K562 (cell line): ENCODE results near the gene POU3F1. TPM values are rescaled to one million over a fixed set of nuclear protein-coding genes. Genes with fewer than 3 reads are reported as not detected.

ENCODE experiments used
- KLF1 ChIP-seq: fragments of 450-650 bp; IDR thresholded peaks from 2 replicates; pipeline ENCODE4 v1.6.1; 2016; ENCODE audit warnings: missing genetic modification characterization, missing compliant biosample characterization
- MIER1 ChIP-seq: fragments of 450-650 bp; IDR thresholded peaks from 2 replicates; pipeline ENCODE4 v1.6.1; 2016; ENCODE audit warnings: antibody characterized with exemption, mild to moderate bottlenecking, low read depth
- MITF ChIP-seq: IDR thresholded peaks from 2 replicates; pipeline ENCODE4 v1.6.1; 2014; ENCODE audit warnings: antibody characterized with exemption
- MYC ChIP-seq, 2 experiments: fragments of 250-450 bp in 1 of 2; sonication (Bioruptor Pico) in 1 of 2; IDR thresholded peaks; 2 replicates each; pipeline versions ENCODE4 v1.5.1 to v1.6.1; 2012 to 2021; ENCODE audit warnings: low read depth in 2 of 2, borderline replicate concordance in 1 of 2, improper control_type of control experiment in 1 of 2, low read length in 1 of 2, mild to moderate bottlenecking in 1 of 2, moderate library complexity in 1 of 2
- POLR2B ChIP-seq: fragments of 450-650 bp; IDR thresholded peaks from 2 replicates; pipeline ENCODE4 v1.6.1; 2018; ENCODE audit warnings: low read depth; ENCODE audit not compliant: partially characterized antibody
- RB1 ChIP-seq: fragments of 450-650 bp; IDR thresholded peaks from 2 replicates; pipeline ENCODE4 v1.6.1; 2017; ENCODE audit warnings: low read depth, mild to moderate bottlenecking
- RCOR1 ChIP-seq, 2 experiments: IDR thresholded peaks; 2 replicates each; pipeline ENCODE4 v1.6.1; 2012; ENCODE audit warnings: low read depth in 2 of 2, low read length in 2 of 2, borderline replicate concordance in 1 of 2, improper control_type of control experiment in 1 of 2
- STAT5B ChIP-seq: fragments of 250-450 bp; sonication (Bioruptor Pico); IDR thresholded peaks from 2 replicates; pipeline ENCODE4 v1.8.0; 2021; ENCODE audit warnings: mild to moderate bottlenecking, inconsistent platforms
- VEZF1 ChIP-seq: fragments of 200-800 bp; sonication (Bioruptor generic); IDR thresholded peaks from 2 replicates; pipeline ENCODE4 v1.6.1; 2017; ENCODE audit warnings: missing genetic modification characterization, missing compliant biosample characterization
- YBX1 ChIP-seq: fragments of 450-650 bp; IDR thresholded peaks from 2 replicates; pipeline ENCODE4 v1.7.1; 2016; ENCODE audit warnings: mild to moderate bottlenecking
- ZNF445 ChIP-seq: fragments of 250-450 bp; sonication (Bioruptor Pico); IDR thresholded peaks from 2 replicates; pipeline ENCODE4 v1.4.0; 2020; ENCODE audit warnings: low read depth, mild to moderate bottlenecking, moderate library complexity
- polyA plus RNA-seq, 8 experiments: library from polyadenylated mRNA; depleted of rRNA in 4 of 8; stranded (reverse) in 5 of 8; unstranded in 3 of 8; fragments of >200 nt; fragmentation: Nextera tagmentation in 2 of 8; fragmentation: Illumina TruSeq in 1 of 8; extraction: Ambion mirVana in 2 of 8; extraction: Trizol in 1 of 8; gene quantifications; 2 replicates each; pipeline versions ENCODE4 v1.2.1 to v1.2.3, GENCODE V29; 2011 to 2014; ENCODE audit warnings: inconsistent platforms in 1 of 8, missing spikeins in 1 of 8
- total RNA-seq, 7 experiments: library from RNA; depleted of rRNA in 6 of 7; stranded (reverse); fragments of >200 nt in 6 of 7; fragmentation: Illumina TruSeq in 2 of 7; extraction: Trizol in 2 of 7; gene quantifications; 2 replicates each; pipeline versions ENCODE4 v1.2.1 to v1.2.3, GENCODE V29; 2011 to 2021; ENCODE audit warnings: low replicate concordance in 1 of 7
- TF ChIP-seq, protein P1 (sequence below), 3 experiments: fragments of 200-800 bp in 1 of 3; fragments of 250-450 bp in 1 of 3; fragments of 450-650 bp in 1 of 3; sonication (Bioruptor Pico) in 1 of 3; sonication (Bioruptor generic) in 1 of 3; formaldehyde crosslinking in 1 of 3; IDR thresholded peaks; 2 replicates each; pipeline versions ENCODE4 v1.6.1 to v1.8.0; 2016 to 2022; ENCODE audit warnings: mild to moderate bottlenecking in 2 of 3, missing genetic modification characterization in 2 of 3, missing compliant biosample characterization in 1 of 3, moderate library complexity in 1 of 3
- TF ChIP-seq, protein P2 (sequence below): fragments of 250-450 bp; sonication (Bioruptor Pico); IDR thresholded peaks from 2 replicates; pipeline ENCODE4 v1.4.0; 2020

POU3F1 gene
- total and polyA plus RNA-seq, 9 of the 15 experiments (the other 6 are each of a cell fraction or from before 2014, with no cell fraction given): 0.09 TPM; not detected in 8

- TF ChIP-seq, protein P1, sequence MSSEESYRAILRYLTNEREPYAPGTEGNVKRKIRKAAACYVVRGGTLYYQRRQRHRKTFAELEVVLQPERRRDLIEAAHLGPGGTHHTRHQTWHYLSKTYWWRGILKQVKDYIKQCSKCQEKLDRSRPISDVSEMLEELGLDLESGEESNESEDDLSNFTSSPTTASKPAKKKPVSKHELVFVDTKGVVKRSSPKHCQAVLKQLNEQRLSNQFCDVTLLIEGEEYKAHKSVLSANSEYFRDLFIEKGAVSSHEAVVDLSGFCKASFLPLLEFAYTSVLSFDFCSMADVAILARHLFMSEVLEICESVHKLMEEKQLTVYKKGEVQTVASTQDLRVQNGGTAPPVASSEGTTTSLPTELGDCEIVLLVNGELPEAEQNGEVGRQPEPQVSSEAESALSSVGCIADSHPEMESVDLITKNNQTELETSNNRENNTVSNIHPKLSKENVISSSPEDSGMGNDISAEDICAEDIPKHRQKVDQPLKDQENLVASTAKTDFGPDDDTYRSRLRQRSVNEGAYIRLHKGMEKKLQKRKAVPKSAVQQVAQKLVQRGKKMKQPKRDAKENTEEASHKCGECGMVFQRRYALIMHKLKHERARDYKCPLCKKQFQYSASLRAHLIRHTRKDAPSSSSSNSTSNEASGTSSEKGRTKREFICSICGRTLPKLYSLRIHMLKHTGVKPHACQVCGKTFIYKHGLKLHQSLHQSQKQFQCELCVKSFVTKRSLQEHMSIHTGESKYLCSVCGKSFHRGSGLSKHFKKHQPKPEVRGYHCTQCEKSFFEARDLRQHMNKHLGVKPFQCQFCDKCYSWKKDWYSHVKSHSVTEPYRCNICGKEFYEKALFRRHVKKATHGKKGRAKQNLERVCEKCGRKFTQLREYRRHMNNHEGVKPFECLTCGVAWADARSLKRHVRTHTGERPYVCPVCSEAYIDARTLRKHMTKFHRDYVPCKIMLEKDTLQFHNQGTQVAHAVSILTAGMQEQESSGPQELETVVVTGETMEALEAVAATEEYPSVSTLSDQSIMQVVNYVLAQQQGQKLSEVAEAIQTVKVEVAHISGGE (CRISPR knock-in tag; IDR thresholded peaks at IDR 0.05): 0 out of 6 replicates have a peak, but pooled peaks of 1 of the 3 experiments have one; percentile 14
- 0 out of 4 replicates have a peak, but pooled peaks of 1 of the 2 experiments have one; percentile 25 for TF ChIP-seq RCOR1 (IDR thresholded peaks at IDR 0.05; ENCODE audit: borderline replicate concordance in 1 of 2, low read depth in 2 of 2, low read length in 2 of 2)
- peak; percentile 98 for TF ChIP-seq VEZF1 (CRISPR knock-in tag)
- TF ChIP-seq KLF1 (tag): no peak
- peak; percentile 40; the same call in 1 of the 2 replicates for TF ChIP-seq MYC (IDR thresholded peaks at IDR 0.05; ENCODE audit: low read depth, low read length)
- no peak for TF ChIP-seq MYC (CRISPR knock-in tag; IDR thresholded peaks at IDR 0.05; ENCODE audit: borderline replicate concordance, low read depth)
- peak; percentile 86 for TF ChIP-seq RB1
- TF ChIP-seq YBX1: no peak
- no peak for TF ChIP-seq STAT5B (CRISPR knock-in tag)
- no peak for TF ChIP-seq MITF
- 0 out of 2 replicates have a peak, but pooled peaks have one; percentile 49 for TF ChIP-seq MIER1
- TF ChIP-seq POLR2B: no peak
- TF ChIP-seq, protein P2, sequence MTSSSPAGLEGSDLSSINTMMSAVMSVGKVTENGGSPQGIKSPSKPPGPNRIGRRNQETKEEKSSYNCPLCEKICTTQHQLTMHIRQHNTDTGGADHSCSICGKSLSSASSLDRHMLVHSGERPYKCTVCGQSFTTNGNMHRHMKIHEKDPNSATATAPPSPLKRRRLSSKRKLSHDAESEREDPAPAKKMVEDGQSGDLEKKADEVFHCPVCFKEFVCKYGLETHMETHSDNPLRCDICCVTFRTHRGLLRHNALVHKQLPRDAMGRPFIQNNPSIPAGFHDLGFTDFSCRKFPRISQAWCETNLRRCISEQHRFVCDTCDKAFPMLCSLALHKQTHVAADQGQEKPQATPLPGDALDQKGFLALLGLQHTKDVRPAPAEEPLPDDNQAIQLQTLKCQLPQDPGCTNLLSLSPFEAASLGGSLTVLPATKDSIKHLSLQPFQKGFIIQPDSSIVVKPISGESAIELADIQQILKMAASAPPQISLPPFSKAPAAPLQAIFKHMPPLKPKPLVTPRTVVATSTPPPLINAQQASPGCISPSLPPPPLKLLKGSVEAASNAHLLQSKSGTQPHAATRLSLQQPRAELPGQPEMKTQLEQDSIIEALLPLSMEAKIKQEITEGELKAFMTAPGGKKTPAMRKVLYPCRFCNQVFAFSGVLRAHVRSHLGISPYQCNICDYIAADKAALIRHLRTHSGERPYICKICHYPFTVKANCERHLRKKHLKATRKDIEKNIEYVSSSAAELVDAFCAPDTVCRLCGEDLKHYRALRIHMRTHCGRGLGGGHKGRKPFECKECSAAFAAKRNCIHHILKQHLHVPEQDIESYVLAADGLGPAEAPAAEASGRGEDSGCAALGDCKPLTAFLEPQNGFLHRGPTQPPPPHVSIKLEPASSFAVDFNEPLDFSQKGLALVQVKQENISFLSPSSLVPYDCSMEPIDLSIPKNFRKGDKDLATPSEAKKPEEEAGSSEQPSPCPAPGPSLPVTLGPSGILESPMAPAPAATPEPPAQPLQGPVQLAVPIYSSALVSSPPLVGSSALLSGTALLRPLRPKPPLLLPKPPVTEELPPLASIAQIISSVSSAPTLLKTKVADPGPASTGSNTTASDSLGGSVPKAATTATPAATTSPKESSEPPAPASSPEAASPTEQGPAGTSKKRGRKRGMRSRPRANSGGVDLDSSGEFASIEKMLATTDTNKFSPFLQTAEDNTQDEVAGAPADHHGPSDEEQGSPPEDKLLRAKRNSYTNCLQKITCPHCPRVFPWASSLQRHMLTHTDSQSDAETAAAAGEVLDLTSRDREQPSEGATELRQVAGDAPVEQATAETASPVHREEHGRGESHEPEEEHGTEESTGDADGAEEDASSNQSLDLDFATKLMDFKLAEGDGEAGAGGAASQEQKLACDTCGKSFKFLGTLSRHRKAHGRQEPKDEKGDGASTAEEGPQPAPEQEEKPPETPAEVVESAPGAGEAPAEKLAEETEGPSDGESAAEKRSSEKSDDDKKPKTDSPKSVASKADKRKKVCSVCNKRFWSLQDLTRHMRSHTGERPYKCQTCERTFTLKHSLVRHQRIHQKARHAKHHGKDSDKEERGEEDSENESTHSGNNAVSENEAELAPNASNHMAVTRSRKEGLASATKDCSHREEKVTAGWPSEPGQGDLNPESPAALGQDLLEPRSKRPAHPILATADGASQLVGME (CRISPR knock-in tag): no peak
- no peak for TF ChIP-seq ZNF445
These were observed 41.2 kb downstream of the POU3F1 start, which contains the start of gene FHL3 (continued) for GRCh38 chr1:38005195-38006007.
